ENCODE data around the gene FSCB.

- TF ChIP-seq CTCF (IDR thresholded peaks at IDR 0.05) (no peak), POLR2A (IDR thresholded peaks at IDR 0.05) (no peak)
Measured at GRCh38 chr14:44490966-44491365, 16.1 kb downstream of the FSCB start.

Data from esophagus squamous epithelium (tissue), 4 donors.